MM.1S (cell line): ENCODE results near the gene TXNDC15.
A peak's percentile ranks its signal among the peaks of the same experiment; 100 is the strongest.

Source experiments
- DNase-seq: peaks from one replicate; pipeline ENCODE4 v3.0.0-alpha.2; 2015
- H2AFZ ChIP-seq: fragments of 300-600 bp; sonication (generic); 2 replicates; pipeline ENCODE4 v1.6.0; 2016; ENCODE audit warnings: antibody characterized with exemption, low read length
- H3F3A ChIP-seq: fragments of 300-600 bp; sonication (generic); 2 replicates; pipeline ENCODE4 v1.6.1; 2016; ENCODE audit warnings: mild to moderate bottlenecking, antibody characterized with exemption, low read length, moderate library complexity, mixed read lengths; ENCODE audit not compliant: insufficient read depth
- H3K27ac ChIP-seq: fragments of 300-600 bp; sonication (generic); 2 replicates; pipeline ENCODE4 v1.5.1; 2016; ENCODE audit warnings: mild to moderate bottlenecking, low read length
- H3K27me3 ChIP-seq: fragments of 300-600 bp; sonication (generic); replicated peaks from 2 replicates; pipeline ENCODE4 v1.6.0; 2016; ENCODE audit warnings: low read length; ENCODE audit not compliant: insufficient read depth
- H3K36me3 ChIP-seq: fragments of 300-600 bp; sonication (generic); replicated peaks from 2 replicates; pipeline ENCODE4 v1.6.1; 2016; ENCODE audit warnings: mild to moderate bottlenecking, low read length, mixed read lengths; ENCODE audit not compliant: insufficient read depth
- H3K4me1 ChIP-seq: fragments of 300-600 bp; sonication (generic); 2 replicates; pipeline ENCODE4 v1.6.1; 2016; ENCODE audit warnings: low read length, mixed read lengths
- H3K4me2 ChIP-seq: fragments of 300-600 bp; sonication (generic); 2 replicates; pipeline ENCODE4 v1.6.0; 2016; ENCODE audit warnings: low read depth, low read length
- H3K4me3 ChIP-seq: fragments of 300-600 bp; sonication (generic); 2 replicates; pipeline ENCODE4 v1.5.1; 2016; ENCODE audit warnings: low read length, mixed read lengths
- H3K79me2 ChIP-seq: fragments of 300-600 bp; sonication (generic); 2 replicates; pipeline ENCODE4 v1.6.1; 2016; ENCODE audit warnings: mixed run types, low read length, mixed read lengths
- H3K9ac ChIP-seq: fragments of 300-600 bp; sonication (generic); 2 replicates; pipeline ENCODE4 v1.6.1; 2016; ENCODE audit warnings: low read length, mixed read lengths
- H3K9me2 ChIP-seq: fragments of 300-600 bp; sonication (generic); replicated peaks from 2 replicates; pipeline ENCODE4 v1.6.1; 2016; ENCODE audit warnings: mild to moderate bottlenecking, low read length, mixed read lengths; ENCODE audit not compliant: insufficient read depth
- H3K9me3 ChIP-seq: fragments of 300-600 bp; sonication (generic); replicated peaks from 2 replicates; pipeline ENCODE4 v1.6.1; 2016; ENCODE audit warnings: mild to moderate bottlenecking, low read length, mixed read lengths; ENCODE audit not compliant: insufficient read depth
- H4K20me1 ChIP-seq: fragments of 300-600 bp; sonication (generic); 2 replicates; pipeline ENCODE4 v1.6.1; 2016; ENCODE audit warnings: mild to moderate bottlenecking, low read length, moderate library complexity, mixed read lengths; ENCODE audit not compliant: insufficient read depth
- EZH2 ChIP-seq: fragments of 300-600 bp; sonication (generic); optimal IDR thresholded peaks from 2 replicates; pipeline ENCODE3; 2017; ENCODE audit warnings: low read depth, mild to moderate bottlenecking, antibody characterized with exemption, low read length, mixed read lengths
- EZH2phosphoT487 ChIP-seq: fragments of 300-600 bp; sonication (generic); IDR thresholded peaks from 2 replicates; pipeline ENCODE4 v1.6.1; 2018; ENCODE audit warnings: antibody characterized with exemption, low read length
- TF ChIP-seq, protein P1 (sequence below): fragments of 300-600 bp; sonication (generic); IDR thresholded peaks from 2 replicates; pipeline ENCODE4 v1.5.1; 2016; ENCODE audit warnings: antibody characterized with exemption, low read length, mixed read lengths

The TXNDC15 gene

DNA sequence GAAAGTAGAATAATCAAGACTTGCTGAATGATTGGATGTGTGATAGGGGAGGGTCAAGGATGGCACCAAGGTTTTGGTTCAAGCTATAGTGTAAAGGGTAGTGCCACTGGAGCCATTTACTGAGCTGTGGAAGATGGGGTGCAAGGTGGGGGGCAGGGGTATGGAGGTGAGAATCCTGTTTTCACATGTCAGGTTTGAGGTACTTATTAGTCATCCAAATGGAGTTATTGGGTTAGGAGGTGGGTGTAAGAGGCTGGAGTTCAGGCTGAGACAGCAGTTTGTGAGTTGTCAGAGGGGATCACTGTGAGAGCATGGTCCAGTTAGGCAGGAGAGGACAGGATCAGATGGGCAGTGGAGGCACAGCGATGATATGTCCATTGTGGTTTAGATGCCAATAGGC, 39.6 kb downstream of the TXNDC15 start:
- Histone ChIP-seq H3K9me3 (no peaks in the 10 kb centered on the region), H3K4me2 (no peak overlapping the region), H3K4me3 (no peak overlapping the region), H3K79me2 (no peaks in the 10 kb centered on the region; the same call in 1 of the 2 replicates), H3K27me3 (no peaks in the 10 kb centered on the region), H3K36me3 (no peaks in the 10 kb centered on the region), H2AFZ (no peak overlapping the region), H3K27ac (no peak overlapping the region), H3K9ac (no peak overlapping the region), H3K9me2 (no peaks in the 10 kb centered on the region), H3K4me1 (no peaks in the 10 kb centered on the region), H3F3A (no peaks in the 10 kb centered on the region), H4K20me1 (no peaks in the 10 kb centered on the region)
- DNase-seq: no peak
- no peak for TF ChIP-seq EZH2
- TF ChIP-seq, protein P1, sequence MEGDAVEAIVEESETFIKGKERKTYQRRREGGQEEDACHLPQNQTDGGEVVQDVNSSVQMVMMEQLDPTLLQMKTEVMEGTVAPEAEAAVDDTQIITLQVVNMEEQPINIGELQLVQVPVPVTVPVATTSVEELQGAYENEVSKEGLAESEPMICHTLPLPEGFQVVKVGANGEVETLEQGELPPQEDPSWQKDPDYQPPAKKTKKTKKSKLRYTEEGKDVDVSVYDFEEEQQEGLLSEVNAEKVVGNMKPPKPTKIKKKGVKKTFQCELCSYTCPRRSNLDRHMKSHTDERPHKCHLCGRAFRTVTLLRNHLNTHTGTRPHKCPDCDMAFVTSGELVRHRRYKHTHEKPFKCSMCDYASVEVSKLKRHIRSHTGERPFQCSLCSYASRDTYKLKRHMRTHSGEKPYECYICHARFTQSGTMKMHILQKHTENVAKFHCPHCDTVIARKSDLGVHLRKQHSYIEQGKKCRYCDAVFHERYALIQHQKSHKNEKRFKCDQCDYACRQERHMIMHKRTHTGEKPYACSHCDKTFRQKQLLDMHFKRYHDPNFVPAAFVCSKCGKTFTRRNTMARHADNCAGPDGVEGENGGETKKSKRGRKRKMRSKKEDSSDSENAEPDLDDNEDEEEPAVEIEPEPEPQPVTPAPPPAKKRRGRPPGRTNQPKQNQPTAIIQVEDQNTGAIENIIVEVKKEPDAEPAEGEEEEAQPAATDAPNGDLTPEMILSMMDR: no peak

DNA sequence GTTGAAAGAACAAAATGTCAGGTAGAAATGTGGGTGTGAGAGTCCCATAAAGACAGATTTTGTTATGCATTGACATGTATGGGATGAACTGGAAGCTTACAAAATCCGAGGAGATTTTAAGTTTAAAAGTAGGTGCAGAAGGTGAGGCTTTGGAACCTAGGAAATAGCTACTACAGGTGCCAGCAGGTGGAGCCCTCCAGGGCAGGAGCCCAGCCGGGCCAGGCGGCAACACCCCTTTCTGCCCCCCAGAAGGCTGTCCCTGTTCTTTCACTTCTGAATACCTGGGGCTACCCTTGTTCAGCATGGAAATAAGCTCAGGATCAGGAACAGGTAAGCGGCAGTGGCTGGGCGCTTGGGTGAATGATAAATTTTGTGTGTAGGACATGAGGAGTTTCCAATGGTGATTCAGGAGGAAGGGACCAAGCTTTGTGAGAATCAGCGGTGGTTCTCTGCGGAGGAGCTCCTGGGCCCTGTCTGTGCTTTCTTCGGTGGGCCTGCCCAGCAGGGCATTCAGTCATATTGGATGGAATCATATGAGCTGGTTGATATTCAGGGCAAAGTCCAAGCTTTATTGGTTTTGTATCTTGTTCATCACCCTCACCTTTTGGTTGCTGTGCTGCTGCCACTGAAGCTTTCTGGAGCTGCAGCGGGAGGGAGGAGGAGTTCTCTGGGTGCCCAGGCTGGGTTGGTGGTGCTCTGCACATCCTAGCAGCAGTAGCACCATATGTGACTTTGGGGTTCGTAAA, 43.1 kb downstream of the TXNDC15 start:
- Histone ChIP-seq H3K9me2 (no peaks in the 10 kb centered on the region), H3K27me3 (no peaks in the 10 kb centered on the region), H3K4me3 (no peak overlapping the region), H2AFZ (no peak overlapping the region), H3K79me2 (no peaks in the 10 kb centered on the region), H3K4me2 (no peak overlapping the region), H3K27ac (no peak overlapping the region), H3K9ac (no peak overlapping the region), H3K4me1 (no peaks in the 10 kb centered on the region), H3K36me3 (0 out of 2 replicates have a peak, but pooled peaks cover 8% of the 10 kb centered on the region), H3F3A (no peaks in the 10 kb centered on the region), H3K9me3 (no peaks in the 10 kb centered on the region), H4K20me1 (no peaks in the 10 kb centered on the region)
- no peak for TF ChIP-seq EZH2
- TF ChIP-seq, protein P1: peak; percentile 46
- TF ChIP-seq EZH2phosphoT487: no peak
- DNase-seq: no peak

DNA sequence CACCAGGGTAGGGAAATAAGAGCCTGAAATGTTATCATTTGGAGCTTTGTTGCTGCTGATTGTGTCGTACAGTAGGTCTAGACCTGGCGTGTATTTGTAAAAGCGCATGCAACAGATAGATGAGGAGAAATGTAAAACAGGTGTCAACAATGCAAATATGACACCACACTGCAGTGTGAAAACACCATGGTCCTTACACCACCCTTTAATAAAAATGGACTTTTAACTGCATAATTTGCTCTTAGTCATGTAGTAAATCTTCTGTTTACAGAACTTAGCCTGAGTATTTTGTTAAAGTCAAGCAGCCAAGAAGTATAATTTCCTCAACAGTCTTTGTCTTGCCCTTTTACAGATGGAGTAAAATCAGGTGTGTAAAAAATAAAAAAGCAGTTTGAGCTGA, 44.7 kb downstream of the TXNDC15 start:
- Histone ChIP-seq H3K27ac (no peak overlapping the region), H3K4me2 (no peak overlapping the region), H3K4me3 (no peak overlapping the region), H3F3A (no peaks in the 10 kb centered on the region), H3K27me3 (no peaks in the 10 kb centered on the region), H3K4me1 (no peaks in the 10 kb centered on the region), H3K9ac (no peak overlapping the region), H2AFZ (no peak overlapping the region), H4K20me1 (no peaks in the 10 kb centered on the region), H3K36me3 (0 out of 2 replicates have a peak, but pooled peaks cover 8% of the 10 kb centered on the region), H3K79me2 (no peaks in the 10 kb centered on the region), H3K9me2 (no peaks in the 10 kb centered on the region), H3K9me3 (no peaks in the 10 kb centered on the region)
- no peak for DNase-seq
- no peak for TF ChIP-seq EZH2
- no peak for TF ChIP-seq EZH2phosphoT487
- TF ChIP-seq, protein P1: no peak
